GM23338 (cell line): ENCODE measurements around the gene CLTRN. TPM values are rescaled to one million over a fixed set of nuclear protein-coding genes. Genes with fewer than 3 reads are reported as not detected.

ENCODE experiments used
- ATAC-seq: fragments of 200-7000 bp; cut with Tn5 transposase; 3 replicates; pipeline ENCODE4 v1.9.1; 2020
- DNase-seq: peaks from one replicate; pipeline ENCODE4 v3.0.0-alpha.2; 2015; ENCODE audit warnings: low spot score
- H2AFZ ChIP-seq: fragments of 200-600 bp; sonication (generic); 2 replicates; pipeline ENCODE4 v1.8.0; 2016; ENCODE audit warnings: antibody characterized with exemption, mild to moderate bottlenecking, moderate library complexity
- H3F3A ChIP-seq: fragments of 200-600 bp; sonication (generic); replicated peaks from 2 replicates; pipeline ENCODE4 v1.8.0; 2017; ENCODE audit warnings: antibody characterized with exemption, mixed run types, low read depth
- H3K27ac ChIP-seq: fragments of 200-600 bp; sonication (generic); 2 replicates; pipeline ENCODE4 v1.6.1; 2016; ENCODE audit warnings: low read depth
- H3K27me3 ChIP-seq: fragments of 200-600 bp; sonication (generic); 2 replicates; pipeline ENCODE4 v1.8.0; 2016; ENCODE audit warnings: mild to moderate bottlenecking, mixed run types, moderate library complexity; ENCODE audit not compliant: insufficient read depth
- H3K36me3 ChIP-seq: fragments of 200-600 bp; sonication (generic); 2 replicates; pipeline ENCODE4 v1.8.0; 2016; ENCODE audit warnings: mild to moderate bottlenecking; ENCODE audit not compliant: insufficient read depth
- H3K4me1 ChIP-seq: fragments of 200-600 bp; sonication (generic); 2 replicates; pipeline ENCODE4 v1.8.0; 2016; ENCODE audit warnings: mild to moderate bottlenecking, moderate library complexity; ENCODE audit not compliant: insufficient read depth
- H3K4me2 ChIP-seq: fragments of 200-600 bp; sonication (generic); 2 replicates; pipeline ENCODE4 v1.7.1; 2017; ENCODE audit warnings: mixed run types
- H3K4me3 ChIP-seq: fragments of 200-600 bp; sonication (generic); 2 replicates; pipeline ENCODE4 v1.6.1; 2016; ENCODE audit warnings: mixed run types
- H3K79me2 ChIP-seq: fragments of 200-600 bp; sonication (generic); replicated peaks from 2 replicates; pipeline ENCODE4 v1.8.0; 2017; ENCODE audit warnings: mild to moderate bottlenecking; ENCODE audit not compliant: insufficient read depth
- H3K9me2 ChIP-seq: fragments of 200-600 bp; sonication (generic); 2 replicates; pipeline ENCODE4 v1.8.0; 2017; ENCODE audit not compliant: insufficient read depth
- H4K20me1 ChIP-seq: fragments of 200-600 bp; sonication (generic); replicated peaks from 2 replicates; pipeline ENCODE4 v1.8.0; 2017; ENCODE audit warnings: mild to moderate bottlenecking; ENCODE audit not compliant: insufficient read depth
- H3K27ac Mint-ChIP-seq: 2 replicates; pipeline ENCODE4 v1.8.0; 2020; ENCODE audit warnings: inconsistent platforms, mild to moderate bottlenecking, moderate library complexity, mixed read lengths
- H3K27me3 Mint-ChIP-seq: 3 replicates; pipeline ENCODE4 v1.8.0; 2022; ENCODE audit warnings: low read depth, mild to moderate bottlenecking, moderate library complexity, mixed read lengths, inconsistent platforms; ENCODE audit not compliant: insufficient read depth, poor library complexity
- H3K36me3 Mint-ChIP-seq: 3 replicates; pipeline ENCODE4 v1.8.0; 2021; ENCODE audit warnings: low read depth, mild to moderate bottlenecking, inconsistent platforms, moderate library complexity, mixed read lengths
- H3K4me1 Mint-ChIP-seq: 3 replicates; pipeline ENCODE4 v1.8.0; 2020; ENCODE audit warnings: mild to moderate bottlenecking, inconsistent platforms, mixed read lengths
- H3K4me3 Mint-ChIP-seq: 3 replicates; pipeline ENCODE4 v1.8.0; 2021; ENCODE audit warnings: moderate library complexity, mild to moderate bottlenecking, inconsistent platforms, mixed read lengths
- H3K9me3 Mint-ChIP-seq: 3 replicates; pipeline ENCODE4 v1.8.0; 2020; ENCODE audit warnings: moderate library complexity, mild to moderate bottlenecking, inconsistent platforms, mixed read lengths
- CREB1 ChIP-seq: fragments of 250-450 bp; sonication (Bioruptor Pico); IDR thresholded peaks from 2 replicates; pipeline ENCODE4 v1.5.0; 2020; ENCODE audit warnings: low read depth, mild to moderate bottlenecking, moderate library complexity
- EZH2 ChIP-seq: fragments of 200-600 bp; sonication (generic); IDR thresholded peaks from one replicate; pipeline ENCODE4 v1.8.0; 2017; ENCODE audit warnings: antibody characterized with exemption, mild to moderate bottlenecking, low read depth; ENCODE audit not compliant: unreplicated experiment
- EZH2phosphoT487 ChIP-seq: fragments of 200-600 bp; sonication (generic); IDR thresholded peaks from one replicate; pipeline ENCODE4 v1.8.1; 2018; ENCODE audit warnings: antibody characterized with exemption; ENCODE audit not compliant: unreplicated experiment
- JUNB ChIP-seq: IDR thresholded peaks from one replicate; pipeline ENCODE4 v1.6.1; 2016; ENCODE audit warnings: antibody characterized with exemption; ENCODE audit not compliant: unreplicated experiment
- NANOG ChIP-seq: IDR thresholded peaks from 2 replicates; pipeline ENCODE4 v1.6.1; 2016; ENCODE audit warnings: antibody characterized with exemption, borderline replicate concordance
- POLR2AphosphoS5 ChIP-seq: IDR thresholded peaks from 2 replicates; pipeline ENCODE4 v1.6.1; 2016; ENCODE audit warnings: antibody characterized with exemption, low read depth
- STAT1 ChIP-seq: IDR thresholded peaks from one replicate; pipeline ENCODE4 v1.6.1; 2016; ENCODE audit warnings: antibody characterized with exemption; ENCODE audit not compliant: unreplicated experiment
- ZNF114 ChIP-seq: fragments of 250-450 bp; sonication (Bioruptor Pico); IDR thresholded peaks from 2 replicates; pipeline ENCODE4 v1.5.0; 2020; ENCODE audit warnings: mild to moderate bottlenecking, moderate library complexity
- ZNF331 ChIP-seq: fragments of 250-450 bp; sonication (Bioruptor Pico); IDR thresholded peaks from 2 replicates; pipeline ENCODE4 v1.5.0; 2020; ENCODE audit warnings: low read depth, mild to moderate bottlenecking, moderate library complexity
- polyA plus RNA-seq: library from polyadenylated mRNA; unstranded; fragments of >200 nt; fragmentation: Nextera tagmentation; extraction: Ambion mirVana; gene quantifications from 2 replicates; pipeline ENCODE4 v1.2.1, GENCODE V29; 2016
- total RNA-seq: library from RNA; depleted of rRNA; stranded (reverse); fragments of >200 nt; shearing (Covaris generic); gene quantifications from 2 replicates; pipeline ENCODE4 v1.2.3, GENCODE V29; 2014
- TF ChIP-seq, protein P1 (sequence below), 2 experiments: fragments of 200-600 bp in 1 of 2; sonication (generic) in 1 of 2; conservative IDR thresholded peaks; 2 replicates each; pipeline versions ENCODE4 v1.5.1 to v1.6.1; 2016 to 2017; ENCODE audit warnings: antibody characterized with exemption in 2 of 2, low read depth in 2 of 2, mild to moderate bottlenecking in 2 of 2, moderate library complexity in 1 of 2
- TF ChIP-seq, protein P2 (sequence below): IDR thresholded peaks from one replicate; pipeline ENCODE4 v1.6.1; 2018; ENCODE audit warnings: antibody characterized with exemption; ENCODE audit not compliant: unreplicated experiment
- TF ChIP-seq, protein P3 (sequence below): IDR thresholded peaks from 2 replicates; pipeline ENCODE4 v1.6.1; 2016; ENCODE audit warnings: antibody characterized with exemption
- TF ChIP-seq, protein P4 (sequence below): fragments of 250-450 bp; sonication (Bioruptor Pico); IDR thresholded peaks from 2 replicates; pipeline ENCODE4 v1.5.0; 2020; ENCODE audit warnings: mild to moderate bottlenecking, moderate library complexity

Gene CLTRN
- total and polyA plus RNA-seq, 2 experiments from 2014 or later, result 1.7 to 2.7 TPM

DNA sequence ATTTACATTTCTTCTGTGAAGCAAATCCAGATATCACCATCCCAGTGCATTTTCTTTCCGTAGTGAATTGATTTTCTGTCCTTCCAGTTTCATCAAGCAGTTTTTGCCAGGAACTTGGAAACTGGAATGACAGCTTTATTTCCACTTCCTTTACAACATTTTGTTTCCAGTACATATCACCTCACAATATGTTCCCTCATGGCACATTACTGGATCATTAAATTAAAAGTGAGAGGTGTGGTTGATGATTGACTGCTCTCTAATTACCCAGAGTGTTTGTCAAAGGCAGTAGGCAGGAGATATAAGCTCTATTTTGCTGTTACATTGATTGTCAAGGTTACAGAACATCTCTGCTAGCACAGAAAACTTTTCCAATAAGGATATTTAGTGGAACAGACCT lies 41.6 kb downstream of the CLTRN start:
- H3K27ac Mint-ChIP-seq, result no peak overlapping the region
- no peaks in the 10 kb centered on the region for H3K36me3 Mint-ChIP-seq
- Histone ChIP-seq H3K4me1 (no peaks in the 10 kb centered on the region), H3K79me2 (no peaks in the 10 kb centered on the region), H3K4me3 (no peak overlapping the region), H4K20me1 (no peaks in the 10 kb centered on the region), H3F3A (no peaks in the 10 kb centered on the region), H3K36me3 (no peaks in the 10 kb centered on the region), H3K9me2 (no peaks in the 10 kb centered on the region), H3K27ac (no peak overlapping the region), H3K4me2 (no peak overlapping the region), H2AFZ (no peak overlapping the region), H3K27me3 (no peaks in the 10 kb centered on the region)
- H3K4me3 Mint-ChIP-seq, result no peak overlapping the region
- ATAC-seq, result no peak
- DNase-seq, result no peak
- no peaks in the 10 kb centered on the region for H3K9me3 Mint-ChIP-seq
- no peaks in the 10 kb centered on the region for H3K4me1 Mint-ChIP-seq
- TF ChIP-seq EZH2phosphoT487 (no peak), NANOG (no peak), POLR2AphosphoS5 (no peak), ZNF331 (no peak), ZNF114 (CRISPR knock-in tag) (no peak), EZH2 (no peak), CREB1 (CRISPR knock-in tag) (no peak), JUNB (no peak), STAT1 (no peak)
- TF ChIP-seq, protein P1, sequence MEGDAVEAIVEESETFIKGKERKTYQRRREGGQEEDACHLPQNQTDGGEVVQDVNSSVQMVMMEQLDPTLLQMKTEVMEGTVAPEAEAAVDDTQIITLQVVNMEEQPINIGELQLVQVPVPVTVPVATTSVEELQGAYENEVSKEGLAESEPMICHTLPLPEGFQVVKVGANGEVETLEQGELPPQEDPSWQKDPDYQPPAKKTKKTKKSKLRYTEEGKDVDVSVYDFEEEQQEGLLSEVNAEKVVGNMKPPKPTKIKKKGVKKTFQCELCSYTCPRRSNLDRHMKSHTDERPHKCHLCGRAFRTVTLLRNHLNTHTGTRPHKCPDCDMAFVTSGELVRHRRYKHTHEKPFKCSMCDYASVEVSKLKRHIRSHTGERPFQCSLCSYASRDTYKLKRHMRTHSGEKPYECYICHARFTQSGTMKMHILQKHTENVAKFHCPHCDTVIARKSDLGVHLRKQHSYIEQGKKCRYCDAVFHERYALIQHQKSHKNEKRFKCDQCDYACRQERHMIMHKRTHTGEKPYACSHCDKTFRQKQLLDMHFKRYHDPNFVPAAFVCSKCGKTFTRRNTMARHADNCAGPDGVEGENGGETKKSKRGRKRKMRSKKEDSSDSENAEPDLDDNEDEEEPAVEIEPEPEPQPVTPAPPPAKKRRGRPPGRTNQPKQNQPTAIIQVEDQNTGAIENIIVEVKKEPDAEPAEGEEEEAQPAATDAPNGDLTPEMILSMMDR (conservative IDR thresholded peaks at IDR 0.05; ENCODE audit: low read depth in 2 of 2), result no peak
- TF ChIP-seq, protein P2, sequence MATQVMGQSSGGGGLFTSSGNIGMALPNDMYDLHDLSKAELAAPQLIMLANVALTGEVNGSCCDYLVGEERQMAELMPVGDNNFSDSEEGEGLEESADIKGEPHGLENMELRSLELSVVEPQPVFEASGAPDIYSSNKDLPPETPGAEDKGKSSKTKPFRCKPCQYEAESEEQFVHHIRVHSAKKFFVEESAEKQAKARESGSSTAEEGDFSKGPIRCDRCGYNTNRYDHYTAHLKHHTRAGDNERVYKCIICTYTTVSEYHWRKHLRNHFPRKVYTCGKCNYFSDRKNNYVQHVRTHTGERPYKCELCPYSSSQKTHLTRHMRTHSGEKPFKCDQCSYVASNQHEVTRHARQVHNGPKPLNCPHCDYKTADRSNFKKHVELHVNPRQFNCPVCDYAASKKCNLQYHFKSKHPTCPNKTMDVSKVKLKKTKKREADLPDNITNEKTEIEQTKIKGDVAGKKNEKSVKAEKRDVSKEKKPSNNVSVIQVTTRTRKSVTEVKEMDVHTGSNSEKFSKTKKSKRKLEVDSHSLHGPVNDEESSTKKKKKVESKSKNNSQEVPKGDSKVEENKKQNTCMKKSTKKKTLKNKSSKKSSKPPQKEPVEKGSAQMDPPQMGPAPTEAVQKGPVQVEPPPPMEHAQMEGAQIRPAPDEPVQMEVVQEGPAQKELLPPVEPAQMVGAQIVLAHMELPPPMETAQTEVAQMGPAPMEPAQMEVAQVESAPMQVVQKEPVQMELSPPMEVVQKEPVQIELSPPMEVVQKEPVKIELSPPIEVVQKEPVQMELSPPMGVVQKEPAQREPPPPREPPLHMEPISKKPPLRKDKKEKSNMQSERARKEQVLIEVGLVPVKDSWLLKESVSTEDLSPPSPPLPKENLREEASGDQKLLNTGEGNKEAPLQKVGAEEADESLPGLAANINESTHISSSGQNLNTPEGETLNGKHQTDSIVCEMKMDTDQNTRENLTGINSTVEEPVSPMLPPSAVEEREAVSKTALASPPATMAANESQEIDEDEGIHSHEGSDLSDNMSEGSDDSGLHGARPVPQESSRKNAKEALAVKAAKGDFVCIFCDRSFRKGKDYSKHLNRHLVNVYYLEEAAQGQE, result no peak
- TF ChIP-seq, protein P3, sequence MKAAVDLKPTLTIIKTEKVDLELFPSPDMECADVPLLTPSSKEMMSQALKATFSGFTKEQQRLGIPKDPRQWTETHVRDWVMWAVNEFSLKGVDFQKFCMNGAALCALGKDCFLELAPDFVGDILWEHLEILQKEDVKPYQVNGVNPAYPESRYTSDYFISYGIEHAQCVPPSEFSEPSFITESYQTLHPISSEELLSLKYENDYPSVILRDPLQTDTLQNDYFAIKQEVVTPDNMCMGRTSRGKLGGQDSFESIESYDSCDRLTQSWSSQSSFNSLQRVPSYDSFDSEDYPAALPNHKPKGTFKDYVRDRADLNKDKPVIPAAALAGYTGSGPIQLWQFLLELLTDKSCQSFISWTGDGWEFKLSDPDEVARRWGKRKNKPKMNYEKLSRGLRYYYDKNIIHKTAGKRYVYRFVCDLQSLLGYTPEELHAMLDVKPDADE, result no peak
- TF ChIP-seq, protein P4, sequence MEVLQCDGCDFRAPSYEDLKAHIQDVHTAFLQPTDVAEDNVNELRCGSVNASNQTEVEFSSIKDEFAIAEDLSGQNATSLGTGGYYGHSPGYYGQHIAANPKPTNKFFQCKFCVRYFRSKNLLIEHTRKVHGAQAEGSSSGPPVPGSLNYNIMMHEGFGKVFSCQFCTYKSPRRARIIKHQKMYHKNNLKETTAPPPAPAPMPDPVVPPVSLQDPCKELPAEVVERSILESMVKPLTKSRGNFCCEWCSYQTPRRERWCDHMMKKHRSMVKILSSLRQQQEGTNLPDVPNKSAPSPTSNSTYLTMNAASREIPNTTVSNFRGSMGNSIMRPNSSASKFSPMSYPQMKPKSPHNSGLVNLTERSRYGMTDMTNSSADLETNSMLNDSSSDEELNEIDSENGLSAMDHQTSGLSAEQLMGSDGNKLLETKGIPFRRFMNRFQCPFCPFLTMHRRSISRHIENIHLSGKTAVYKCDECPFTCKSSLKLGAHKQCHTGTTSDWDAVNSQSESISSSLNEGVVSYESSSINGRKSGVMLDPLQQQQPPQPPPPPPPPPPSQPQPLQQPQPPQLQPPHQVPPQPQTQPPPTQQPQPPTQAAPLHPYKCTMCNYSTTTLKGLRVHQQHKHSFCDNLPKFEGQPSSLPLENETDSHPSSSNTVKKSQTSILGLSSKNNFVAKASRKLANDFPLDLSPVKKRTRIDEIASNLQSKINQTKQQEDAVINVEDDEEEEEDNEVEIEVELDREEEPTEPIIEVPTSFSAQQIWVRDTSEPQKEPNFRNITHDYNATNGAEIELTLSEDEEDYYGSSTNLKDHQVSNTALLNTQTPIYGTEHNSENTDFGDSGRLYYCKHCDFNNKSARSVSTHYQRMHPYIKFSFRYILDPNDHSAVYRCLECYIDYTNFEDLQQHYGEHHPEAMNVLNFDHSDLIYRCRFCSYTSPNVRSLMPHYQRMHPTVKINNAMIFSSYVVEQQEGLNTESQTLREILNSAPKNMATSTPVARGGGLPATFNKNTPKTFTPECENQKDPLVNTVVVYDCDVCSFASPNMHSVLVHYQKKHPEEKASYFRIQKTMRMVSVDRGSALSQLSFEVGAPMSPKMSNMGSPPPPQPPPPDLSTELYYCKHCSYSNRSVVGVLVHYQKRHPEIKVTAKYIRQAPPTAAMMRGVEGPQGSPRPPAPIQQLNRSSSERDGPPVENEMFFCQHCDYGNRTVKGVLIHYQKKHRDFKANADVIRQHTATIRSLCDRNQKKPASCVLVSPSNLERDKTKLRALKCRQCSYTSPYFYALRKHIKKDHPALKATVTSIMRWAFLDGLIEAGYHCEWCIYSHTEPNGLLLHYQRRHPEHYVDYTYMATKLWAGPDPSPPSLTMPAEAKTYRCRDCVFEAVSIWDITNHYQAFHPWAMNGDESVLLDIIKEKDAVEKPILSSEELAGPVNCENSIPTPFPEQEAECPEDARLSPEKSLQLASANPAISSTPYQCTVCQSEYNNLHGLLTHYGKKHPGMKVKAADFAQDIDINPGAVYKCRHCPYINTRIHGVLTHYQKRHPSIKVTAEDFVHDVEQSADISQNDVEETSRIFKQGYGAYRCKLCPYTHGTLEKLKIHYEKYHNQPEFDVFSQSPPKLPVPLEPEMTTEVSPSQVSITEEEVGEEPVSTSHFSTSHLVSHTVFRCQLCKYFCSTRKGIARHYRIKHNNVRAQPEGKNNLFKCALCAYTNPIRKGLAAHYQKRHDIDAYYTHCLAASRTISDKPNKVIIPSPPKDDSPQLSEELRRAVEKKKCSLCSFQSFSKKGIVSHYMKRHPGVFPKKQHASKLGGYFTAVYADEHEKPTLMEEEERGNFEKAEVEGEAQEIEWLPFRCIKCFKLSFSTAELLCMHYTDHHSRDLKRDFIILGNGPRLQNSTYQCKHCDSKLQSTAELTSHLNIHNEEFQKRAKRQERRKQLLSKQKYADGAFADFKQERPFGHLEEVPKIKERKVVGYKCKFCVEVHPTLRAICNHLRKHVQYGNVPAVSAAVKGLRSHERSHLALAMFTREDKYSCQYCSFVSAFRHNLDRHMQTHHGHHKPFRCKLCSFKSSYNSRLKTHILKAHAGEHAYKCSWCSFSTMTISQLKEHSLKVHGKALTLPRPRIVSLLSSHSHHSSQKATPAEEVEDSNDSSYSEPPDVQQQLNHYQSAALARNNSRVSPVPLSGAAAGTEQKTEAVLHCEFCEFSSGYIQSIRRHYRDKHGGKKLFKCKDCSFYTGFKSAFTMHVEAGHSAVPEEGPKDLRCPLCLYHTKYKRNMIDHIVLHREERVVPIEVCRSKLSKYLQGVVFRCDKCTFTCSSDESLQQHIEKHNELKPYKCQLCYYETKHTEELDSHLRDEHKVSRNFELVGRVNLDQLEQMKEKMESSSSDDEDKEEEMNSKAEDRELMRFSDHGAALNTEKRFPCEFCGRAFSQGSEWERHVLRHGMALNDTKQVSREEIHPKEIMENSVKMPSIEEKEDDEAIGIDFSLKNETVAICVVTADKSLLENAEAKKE (CRISPR knock-in tag), result no peak
- no peaks in the 10 kb centered on the region for H3K27me3 Mint-ChIP-seq
